GM18508 (cell line): ENCODE results near the gene GTF2A2.

ENCODE experiments used
- ATAC-seq: cut with Tn5 transposase; IDR thresholded peaks from one replicate; pipeline ENCODE4 v1.9.1; 2021; ENCODE audit warnings: moderate number of reproducible peaks; ENCODE audit not compliant: insufficient read depth, unreplicated experiment

The GTF2A2 gene

DNA sequence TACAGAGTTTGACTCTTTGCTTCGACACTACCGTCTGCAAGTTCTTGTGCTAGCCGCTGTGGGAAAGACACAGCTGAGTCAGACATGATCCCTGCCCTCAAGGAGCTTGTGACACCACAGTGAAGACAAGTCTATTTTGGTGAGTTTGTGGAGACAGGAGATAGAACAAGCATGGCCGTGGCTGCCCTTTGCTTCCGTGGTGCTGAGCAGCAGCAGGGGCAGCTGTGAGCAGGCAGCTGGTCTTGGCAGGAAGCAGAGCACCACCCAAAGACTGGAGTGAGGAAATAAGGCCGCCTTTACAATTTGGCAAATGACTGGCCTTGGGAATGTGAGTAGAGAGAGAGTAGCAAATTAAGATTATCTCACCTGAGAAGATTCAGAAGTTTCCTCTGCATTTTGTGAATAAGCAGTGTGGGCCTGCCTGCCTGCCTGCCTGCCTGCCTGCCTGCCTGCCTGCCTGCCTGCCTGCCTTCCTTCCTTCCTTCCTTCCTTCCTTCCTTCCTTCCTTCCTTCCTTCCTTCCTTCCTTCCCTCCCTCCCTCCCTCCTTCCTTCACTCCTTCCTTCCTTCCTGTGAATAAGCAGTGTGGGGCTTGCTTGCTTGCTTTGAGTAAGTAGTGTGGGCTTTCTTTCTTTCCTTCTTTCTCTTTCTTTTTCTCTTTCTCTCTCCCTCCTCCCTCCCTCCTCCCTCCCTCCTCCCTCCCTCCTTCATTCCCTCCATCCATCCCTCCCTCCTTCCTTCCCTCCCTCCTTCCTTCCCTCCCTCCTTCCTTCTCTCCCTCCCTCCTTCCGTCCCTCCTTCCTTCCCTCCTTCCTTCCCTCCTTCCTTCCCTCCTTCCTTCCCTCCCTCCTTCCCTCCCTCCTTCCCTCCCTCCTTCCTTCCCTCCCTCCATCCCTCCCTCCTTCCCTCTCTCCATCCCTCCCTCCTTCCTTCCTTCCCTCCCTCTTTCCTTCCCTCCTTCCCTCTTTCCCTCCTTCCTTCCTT is 47.3 kb downstream of the GTF2A2 start:
- ATAC-seq, result no peak

DNA sequence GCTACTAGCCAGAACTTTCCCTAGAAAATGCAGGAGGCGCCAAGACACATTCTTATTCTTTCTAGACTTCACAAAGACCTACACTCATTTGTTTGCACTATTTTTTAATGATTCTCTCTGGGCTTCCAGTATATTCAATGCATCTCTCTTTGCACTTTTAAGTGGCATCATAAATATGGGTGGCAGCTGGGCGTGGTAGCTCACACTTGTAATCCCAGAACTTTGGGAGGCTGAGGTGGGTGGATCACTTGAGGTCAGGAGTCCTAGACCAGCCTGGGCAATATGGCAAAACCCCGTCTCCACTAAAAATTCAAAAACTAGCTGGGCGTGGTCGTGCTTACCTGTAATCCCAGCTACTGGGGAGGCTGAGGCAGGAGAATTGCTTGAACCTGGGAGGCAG is 51.3 kb downstream of the GTF2A2 start:
- ATAC-seq, result no peak

DNA sequence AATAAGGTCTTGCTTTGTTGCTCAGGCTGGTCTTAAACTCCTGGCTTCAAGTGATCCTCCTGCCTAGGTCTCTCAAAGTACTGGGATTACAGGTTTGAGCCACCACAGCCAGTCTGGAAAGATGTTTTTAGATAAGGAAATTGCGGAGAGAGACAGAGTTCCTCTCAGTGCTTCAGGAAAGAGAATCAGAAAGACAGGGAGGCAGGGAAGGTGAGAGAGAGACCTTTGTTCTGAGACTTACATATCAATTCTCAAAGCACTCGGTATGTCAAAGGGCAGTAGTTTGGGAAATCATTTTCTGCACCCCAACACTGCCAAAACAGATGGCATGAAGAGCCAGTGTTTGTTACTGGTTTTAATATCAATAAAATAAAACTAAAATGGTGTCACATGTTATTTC is 58.9 kb downstream of the GTF2A2 start:
- ATAC-seq, result no peak

DNA sequence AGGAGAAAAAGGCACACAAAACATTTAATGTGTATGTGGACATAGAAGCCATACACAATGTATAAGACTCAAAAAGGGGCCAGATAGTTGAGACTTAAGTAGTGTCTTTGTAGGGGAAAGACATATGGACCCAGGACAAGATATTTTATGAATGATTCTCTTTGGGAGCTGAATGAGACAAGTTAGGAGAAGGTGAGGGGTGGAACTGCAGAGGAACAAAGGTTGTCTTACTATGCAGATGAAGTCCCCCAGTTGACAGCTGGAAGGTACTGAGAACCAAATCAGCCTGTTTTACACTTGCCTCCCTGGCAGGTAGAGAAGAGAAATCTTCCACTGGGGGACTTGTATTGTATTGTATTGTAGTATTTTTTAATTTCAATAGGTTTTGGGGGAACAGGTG is 60.7 kb downstream of the GTF2A2 start:
- no peak for ATAC-seq

DNA sequence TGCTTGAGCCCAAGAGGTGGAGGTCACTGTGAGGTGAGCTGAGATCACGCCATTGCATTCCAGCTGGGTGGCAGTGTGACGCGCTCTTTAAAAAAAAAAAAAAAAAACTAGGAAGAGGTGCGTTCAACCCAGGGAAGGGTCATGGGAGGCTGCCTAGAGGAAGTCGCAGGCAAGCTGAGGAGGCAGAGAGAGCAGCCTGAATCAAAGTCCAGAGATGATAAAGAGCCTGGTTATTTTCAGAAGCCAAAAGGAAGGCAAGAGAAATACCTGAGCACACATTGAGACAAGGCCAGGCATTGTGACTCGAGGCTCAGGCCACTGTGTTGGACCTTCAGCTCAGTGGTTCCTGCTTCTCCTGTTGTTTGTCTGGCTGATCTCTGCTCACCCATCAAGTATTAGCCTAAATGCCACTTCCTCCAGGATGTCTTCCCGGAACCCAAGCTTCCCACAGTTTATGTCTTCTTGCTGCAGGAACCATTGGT is 61.8 kb downstream of the GTF2A2 start:
- ATAC-seq, result no peak

DNA sequence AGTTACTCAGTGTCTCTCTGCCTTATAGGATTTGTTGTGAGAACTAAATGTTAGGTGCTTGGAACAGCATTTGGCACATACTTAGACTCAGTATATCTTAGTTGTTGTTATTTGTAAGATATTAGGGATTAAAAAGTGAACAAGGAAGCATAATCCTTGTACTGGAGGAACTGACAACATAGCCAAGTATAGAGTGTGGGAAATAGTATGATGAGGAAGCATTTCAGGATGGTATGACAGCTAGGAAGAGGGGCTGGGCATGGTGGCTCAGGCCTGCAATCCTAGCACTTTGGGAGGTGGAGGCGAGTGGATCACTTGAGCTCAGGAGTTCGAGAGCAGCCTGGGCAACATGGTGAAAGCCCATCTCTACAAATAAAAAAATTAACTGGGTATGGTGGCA is 62.3 kb downstream of the GTF2A2 start:
- ATAC-seq, result no peak

DNA sequence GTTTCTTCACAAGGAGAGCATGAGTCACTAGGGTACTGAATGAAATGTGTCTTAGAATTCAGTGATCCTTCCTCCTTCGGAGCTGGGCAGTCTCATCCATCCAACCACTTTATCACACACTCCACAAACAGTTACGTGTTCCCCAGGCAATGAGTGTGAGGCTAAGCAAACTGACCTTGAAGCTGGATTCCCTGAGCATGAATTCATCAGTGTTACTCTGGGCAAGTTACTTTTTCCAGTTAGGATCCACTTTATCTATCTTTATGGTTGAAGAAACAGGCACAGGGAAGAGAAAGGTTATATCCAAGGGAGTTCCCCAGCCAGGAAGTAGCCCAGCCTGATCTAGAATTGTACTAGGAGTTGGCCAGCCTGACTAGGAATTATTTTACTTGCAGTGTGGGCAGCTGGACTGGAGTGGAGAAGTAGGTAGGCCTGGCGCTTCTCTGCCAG is 62.8 kb downstream of the GTF2A2 start:
- ATAC-seq, result no peak

DNA sequence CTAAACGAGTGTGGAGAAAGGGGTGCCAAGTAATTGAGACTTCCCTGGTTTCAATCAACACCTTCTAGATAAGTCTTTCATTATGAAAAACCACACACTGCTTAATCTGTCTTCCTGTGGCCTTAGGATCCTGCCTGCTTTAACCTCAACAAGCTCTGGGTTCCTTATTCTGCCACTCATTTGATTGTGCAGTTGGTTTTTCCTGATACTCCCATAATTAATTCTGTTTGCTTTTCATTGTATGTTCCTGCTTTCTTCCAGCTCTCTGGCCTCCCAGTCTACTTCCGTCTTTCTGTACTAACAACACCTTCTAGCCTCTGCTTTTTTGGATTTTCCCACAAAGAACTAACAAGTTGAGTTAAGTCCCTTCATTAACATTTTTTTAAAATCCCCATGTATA is 66.0 kb downstream of the GTF2A2 start:
- ATAC-seq, result no peak

DNA sequence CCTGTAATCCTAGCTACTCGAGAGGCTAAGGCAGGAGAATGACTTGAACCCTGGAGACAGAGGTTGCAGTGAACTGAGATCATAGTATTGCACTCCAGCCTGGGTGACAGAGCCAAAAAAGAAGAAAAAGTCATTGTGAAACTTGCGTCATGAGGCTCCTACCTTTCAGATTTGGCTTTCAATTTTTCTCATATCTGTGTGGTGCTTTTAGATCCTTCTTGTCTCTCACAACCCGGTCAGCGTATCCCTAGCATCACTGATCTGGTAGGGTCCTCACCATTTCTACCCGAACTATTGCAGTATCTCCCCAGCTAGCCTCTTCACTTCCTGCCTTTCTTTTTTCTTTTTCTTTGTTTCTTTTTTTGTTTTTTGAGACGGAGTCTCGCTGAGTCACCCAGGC is 67.3 kb downstream of the GTF2A2 start:
- no peak for ATAC-seq
